Fibroblast of upper back skin (primary cell): ENCODE measurements around the gene ADNP.
A peak's percentile ranks its signal among the peaks of the same experiment; 100 is the strongest.

ENCODE experiments used
- DNase-seq: peaks from one replicate; pipeline ENCODE4 v3.0.0-alpha.2; 2013

ADNP gene

GRCh38 chr20:50844430-50845100 lies 86.7 kb downstream of the ADNP start:
- DNase-seq, result peak; percentile 79

DNA sequence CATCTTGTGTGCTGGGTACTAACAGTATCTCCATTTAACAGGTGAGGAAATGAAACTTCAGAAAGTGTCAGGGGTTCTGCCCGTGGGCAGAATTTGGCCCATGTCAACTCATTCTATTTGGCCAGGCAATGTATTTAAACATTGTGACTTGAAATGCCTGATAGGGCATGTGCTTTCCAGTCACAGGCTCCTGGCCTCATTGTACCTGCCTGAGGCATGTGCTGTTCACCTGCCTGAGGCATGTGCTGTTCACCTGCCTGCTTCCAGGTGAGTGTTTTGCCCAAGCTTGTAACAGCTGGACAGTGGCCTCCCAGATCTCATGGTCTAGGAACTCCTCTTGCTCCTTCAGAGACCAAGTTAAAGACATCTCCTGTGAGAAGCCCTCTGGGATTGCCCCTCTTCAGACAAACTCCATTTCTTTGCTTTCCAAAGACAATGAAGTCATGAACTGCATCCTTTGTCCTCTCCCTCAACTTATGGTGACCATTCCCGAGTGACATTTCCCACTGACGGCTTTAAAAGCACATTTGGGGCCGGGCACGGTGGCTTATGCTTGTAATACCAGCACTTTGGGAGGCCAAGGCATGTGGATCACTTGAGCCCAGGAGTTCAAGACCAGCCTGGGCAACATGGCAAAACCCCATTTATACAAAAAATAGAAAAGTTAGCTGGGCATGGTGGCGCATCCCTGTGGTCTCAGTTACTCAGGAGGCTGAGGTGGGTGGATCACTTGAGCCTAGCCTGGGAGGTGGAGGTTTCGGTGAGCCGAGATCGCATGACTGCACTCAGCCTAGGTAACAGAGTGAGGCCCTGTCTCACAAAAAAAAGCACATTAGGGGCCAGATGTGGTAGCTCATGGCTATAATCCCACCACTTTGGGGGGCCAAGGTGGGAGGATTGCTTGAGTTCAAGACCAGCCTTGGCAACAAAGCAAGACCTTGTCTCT lies 87.6 kb downstream of the ADNP start:
- no peak for DNase-seq

DNA sequence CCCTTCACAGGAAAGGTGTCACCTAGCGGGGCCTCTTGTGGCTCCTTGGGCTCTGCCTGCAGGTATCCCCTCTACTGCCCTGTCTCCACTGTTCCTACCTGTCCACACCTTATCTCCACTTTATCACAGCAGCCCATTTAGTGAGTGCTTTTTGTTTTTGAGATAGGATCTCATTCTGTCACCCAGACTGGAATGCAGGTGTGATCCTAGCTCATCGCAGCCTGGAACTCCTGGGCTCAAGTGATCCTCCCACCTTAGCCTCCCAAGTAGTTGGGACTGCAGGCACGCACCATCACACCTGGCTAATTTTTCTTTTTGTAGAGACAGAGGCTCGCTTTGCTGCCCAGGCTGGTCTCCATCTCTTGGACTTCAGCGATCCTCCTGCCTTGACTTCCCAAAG lies 88.4 kb downstream of the ADNP start:
- no peak for DNase-seq
